Progenitor cell of endocrine pancreas (in vitro differentiated cells): ENCODE results near the gene ZNF407. TPM values are rescaled to one million over a fixed set of nuclear protein-coding genes. Genes with fewer than 3 reads are reported as not detected.

Source experiments
- DNase-seq: peaks from one replicate; pipeline ENCODE4 v3.0.0; 2021; ENCODE audit warnings: low spot score; ENCODE audit not compliant: unreplicated experiment
- H3K27ac Mint-ChIP-seq: 2 replicates; pipeline ENCODE4 v1.8.0; 2021; ENCODE audit warnings: mild to moderate bottlenecking, moderate library complexity, mixed read lengths
- H3K27me3 Mint-ChIP-seq: 2 replicates; pipeline ENCODE4 v1.8.0; 2021; ENCODE audit warnings: mixed read lengths
- H3K36me3 Mint-ChIP-seq: 2 replicates; pipeline ENCODE4 v1.8.0; 2022; ENCODE audit warnings: mixed read lengths; ENCODE audit not compliant: insufficient read depth
- H3K4me1 Mint-ChIP-seq: 2 replicates; pipeline ENCODE4 v1.8.0; 2021; ENCODE audit warnings: low read depth, mixed read lengths
- H3K4me3 Mint-ChIP-seq: 2 replicates; pipeline ENCODE4 v1.8.0; 2021; ENCODE audit warnings: low read depth, mild to moderate bottlenecking, moderate library complexity, mixed read lengths
- H3K9me3 Mint-ChIP-seq: 2 replicates; pipeline ENCODE4 v1.8.0; 2021; ENCODE audit warnings: low read depth, mixed read lengths
- total RNA-seq: library from RNA; stranded (reverse); gene quantifications from 2 replicates; pipeline ENCODE4 v1.2.1, GENCODE V29; 2021
- TF ChIP-seq, protein P1 (sequence below): fragments of 200-600 bp; sonication (generic); IDR thresholded peaks from one replicate; pipeline ENCODE4 v1.5.0; 2021; ENCODE audit warnings: antibody characterized with exemption, mild to moderate bottlenecking; ENCODE audit not compliant: unreplicated experiment

The ZNF407 gene
- total RNA-seq, 1 donor from 2014 or later, result 18.1 TPM

DNA sequence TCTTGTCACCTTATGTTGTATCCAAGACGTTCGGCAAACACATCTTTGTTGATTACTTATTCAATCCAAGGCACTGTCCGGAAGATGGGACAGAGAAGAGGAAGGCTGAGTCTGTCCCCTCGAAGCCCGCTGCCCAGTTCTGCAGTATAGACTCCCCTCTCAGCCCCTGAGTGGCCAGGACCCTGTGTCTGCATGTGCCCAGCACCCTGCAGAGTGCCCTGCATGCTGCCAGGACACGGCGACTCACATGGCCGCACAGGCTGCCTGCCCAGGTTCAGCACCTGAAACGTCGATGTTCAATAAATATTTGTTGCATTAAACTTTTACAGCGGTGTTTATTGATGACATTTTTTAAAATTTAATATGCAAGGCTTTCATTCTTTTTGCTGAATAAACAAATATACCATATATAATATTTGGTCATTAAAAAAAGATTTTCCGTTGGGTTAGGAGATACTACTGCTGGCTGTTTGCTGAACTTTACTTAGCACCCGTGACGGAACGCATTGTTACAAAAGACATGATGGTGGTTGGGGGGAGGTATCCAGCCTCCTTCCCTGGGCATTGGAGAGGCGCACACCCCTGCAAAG is 464.7 kb downstream of the ZNF407 start:
- TF ChIP-seq, protein P1, sequence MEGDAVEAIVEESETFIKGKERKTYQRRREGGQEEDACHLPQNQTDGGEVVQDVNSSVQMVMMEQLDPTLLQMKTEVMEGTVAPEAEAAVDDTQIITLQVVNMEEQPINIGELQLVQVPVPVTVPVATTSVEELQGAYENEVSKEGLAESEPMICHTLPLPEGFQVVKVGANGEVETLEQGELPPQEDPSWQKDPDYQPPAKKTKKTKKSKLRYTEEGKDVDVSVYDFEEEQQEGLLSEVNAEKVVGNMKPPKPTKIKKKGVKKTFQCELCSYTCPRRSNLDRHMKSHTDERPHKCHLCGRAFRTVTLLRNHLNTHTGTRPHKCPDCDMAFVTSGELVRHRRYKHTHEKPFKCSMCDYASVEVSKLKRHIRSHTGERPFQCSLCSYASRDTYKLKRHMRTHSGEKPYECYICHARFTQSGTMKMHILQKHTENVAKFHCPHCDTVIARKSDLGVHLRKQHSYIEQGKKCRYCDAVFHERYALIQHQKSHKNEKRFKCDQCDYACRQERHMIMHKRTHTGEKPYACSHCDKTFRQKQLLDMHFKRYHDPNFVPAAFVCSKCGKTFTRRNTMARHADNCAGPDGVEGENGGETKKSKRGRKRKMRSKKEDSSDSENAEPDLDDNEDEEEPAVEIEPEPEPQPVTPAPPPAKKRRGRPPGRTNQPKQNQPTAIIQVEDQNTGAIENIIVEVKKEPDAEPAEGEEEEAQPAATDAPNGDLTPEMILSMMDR, result no peak

DNA sequence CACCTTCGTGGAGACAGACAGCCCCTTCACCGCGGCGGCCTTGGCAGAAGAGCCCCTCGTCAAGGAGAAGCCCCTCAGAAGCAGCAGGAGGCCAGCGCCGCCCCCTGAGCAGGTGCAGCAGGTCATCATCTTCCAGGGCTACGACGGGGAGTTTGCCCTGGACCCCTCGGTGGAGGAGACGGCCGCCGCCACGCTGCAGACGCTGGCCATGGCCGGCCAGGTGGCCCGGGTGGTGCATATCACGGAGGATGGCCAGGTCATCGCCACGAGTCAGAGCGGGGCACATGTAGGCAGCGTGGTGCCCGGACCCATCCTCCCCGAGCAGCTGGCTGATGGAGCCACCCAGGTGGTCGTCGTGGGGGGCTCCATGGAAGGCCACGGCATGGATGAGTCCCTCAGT is 465.5 kb downstream of the ZNF407 start:
- TF ChIP-seq, protein P1, result no peak
- Mint-ChIP-seq H3K27me3 (no peaks in the 10 kb centered on the region), H3K36me3 (peaks cover 6% of the 10 kb centered on the region), H3K4me3 (no peak overlapping the region), H3K27ac (no peak overlapping the region), H3K9me3 (no peaks in the 10 kb centered on the region), H3K4me1 (no peaks in the 10 kb centered on the region)
- DNase-seq, result no peak

More for the DNA sequence above, 464.7 kb downstream of the ZNF407 start:
- Mint-ChIP-seq H3K9me3 (no peaks in the 10 kb centered on the region), H3K4me3 (no peak overlapping the region), H3K4me1 (no peaks in the 10 kb centered on the region), H3K27ac (no peak overlapping the region), H3K27me3 (no peaks in the 10 kb centered on the region), H3K36me3 (peaks cover 6% of the 10 kb centered on the region)
- DNase-seq, result no peak

DNA sequence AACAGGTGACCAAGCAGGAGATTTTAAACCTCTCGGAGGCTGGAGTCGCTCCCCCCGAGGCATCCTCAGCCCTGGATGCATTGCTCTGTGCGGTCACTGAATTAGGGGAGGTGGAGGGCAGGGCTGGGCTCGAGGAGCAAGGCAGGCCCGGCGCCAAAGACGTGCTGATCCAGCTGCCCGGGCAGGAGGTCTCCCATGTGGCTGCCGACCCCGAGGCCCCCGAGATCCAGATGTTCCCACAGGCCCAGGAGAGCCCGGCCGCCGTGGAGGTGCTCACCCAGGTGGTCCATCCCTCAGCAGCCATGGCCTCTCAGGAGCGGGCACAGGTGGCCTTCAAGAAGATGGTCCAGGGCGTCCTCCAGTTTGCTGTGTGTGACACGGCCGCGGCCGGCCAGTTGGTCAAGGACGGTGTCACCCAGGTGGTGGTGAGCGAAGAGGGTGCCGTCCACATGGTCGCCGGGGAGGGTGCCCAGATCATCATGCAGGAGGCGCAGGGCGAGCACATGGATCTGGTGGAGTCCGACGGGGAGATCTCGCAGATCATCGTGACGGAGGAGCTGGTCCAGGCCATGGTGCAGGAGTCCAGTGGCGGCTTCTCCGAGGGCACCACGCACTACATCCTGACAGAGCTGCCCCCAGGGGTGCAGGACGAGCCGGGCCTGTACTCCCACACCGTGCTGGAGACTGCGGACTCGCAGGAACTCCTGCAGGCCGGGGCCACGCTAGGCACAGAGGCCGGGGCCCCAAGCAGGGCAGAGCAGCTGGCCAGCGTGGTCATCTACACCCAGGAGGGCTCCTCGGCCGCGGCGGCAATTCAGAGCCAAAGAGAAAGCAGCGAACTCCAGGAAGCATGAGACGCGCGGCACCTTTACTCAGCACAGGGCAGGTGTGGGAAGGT is 466.2 kb downstream of the ZNF407 start:
- Mint-ChIP-seq H3K4me1 (no peaks in the 10 kb centered on the region), H3K27me3 (no peaks in the 10 kb centered on the region), H3K9me3 (no peaks in the 10 kb centered on the region), H3K27ac (no peak overlapping the region), H3K4me3 (no peak overlapping the region), H3K36me3 (peaks cover 6% of the 10 kb centered on the region)
- TF ChIP-seq, protein P1, result no peak
- no peak for DNase-seq

DNA sequence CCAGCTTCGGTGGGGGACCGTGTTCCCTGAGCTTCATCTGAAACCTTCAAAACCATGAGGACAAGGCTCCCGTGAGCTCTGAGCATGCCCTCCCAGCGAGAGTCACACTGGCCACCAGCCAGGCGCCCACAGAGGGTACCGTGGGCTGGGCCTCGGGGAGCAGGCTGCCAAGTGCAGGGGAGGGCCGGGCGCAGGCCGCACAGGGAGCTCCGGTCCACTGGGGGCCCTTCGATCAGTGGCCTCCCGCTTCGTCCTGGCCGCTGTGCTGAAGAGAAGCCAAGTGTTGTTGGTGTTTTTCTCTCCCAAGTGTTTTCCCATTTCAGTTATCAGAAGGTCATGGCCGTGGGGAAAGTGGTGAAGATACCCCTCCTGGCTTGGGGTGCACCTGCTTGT is 466.8 kb downstream of the ZNF407 start:
- Mint-ChIP-seq H3K4me3 (no peak overlapping the region), H3K36me3 (peaks cover 3% of the 10 kb centered on the region), H3K9me3 (no peaks in the 10 kb centered on the region), H3K27ac (no peak overlapping the region), H3K4me1 (no peaks in the 10 kb centered on the region), H3K27me3 (no peaks in the 10 kb centered on the region)
- no peak for DNase-seq
- TF ChIP-seq, protein P1, result no peak

DNA sequence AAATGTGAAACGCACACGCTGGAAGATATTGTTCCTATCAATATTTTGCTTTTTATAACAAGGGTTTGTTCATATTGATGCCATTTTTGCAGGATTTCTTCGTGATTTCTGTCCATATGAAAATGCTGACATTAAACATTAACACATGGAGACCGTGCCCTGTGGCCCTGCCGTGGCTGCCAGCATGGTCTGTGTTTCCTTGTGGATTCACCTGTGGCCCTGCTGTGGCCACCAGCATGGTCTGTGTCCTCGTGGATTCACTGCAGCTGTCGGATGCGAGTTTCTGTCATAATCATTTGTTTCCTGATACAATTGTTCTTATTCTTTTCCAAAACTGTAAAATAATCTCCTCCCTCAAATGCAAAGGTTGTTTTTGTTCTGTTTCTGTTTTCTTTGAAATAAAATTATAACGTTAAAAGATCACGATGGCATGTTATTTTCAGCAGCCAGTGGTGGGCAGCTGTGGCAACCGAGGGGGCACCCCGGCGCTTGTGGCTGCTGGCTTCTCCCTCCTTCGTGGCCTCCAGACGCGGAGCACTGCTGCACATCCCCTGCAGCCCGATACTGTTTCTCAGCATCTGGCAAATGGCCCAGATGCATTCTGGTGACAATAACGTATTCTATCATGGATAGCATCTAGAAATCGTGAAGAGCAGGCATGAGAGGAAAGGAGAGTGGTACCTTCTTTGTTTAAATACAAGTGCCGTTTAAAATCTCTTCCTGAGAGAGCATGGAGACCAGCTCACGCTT is 467.8 kb downstream of the ZNF407 start:
- TF ChIP-seq, protein P1, result no peak
- no peak for DNase-seq
- peaks cover 8% of the 10 kb centered on the region for H3K4me1 Mint-ChIP-seq
- peaks cover 3% of the 10 kb centered on the region for H3K36me3 Mint-ChIP-seq
- no peak overlapping the region for H3K4me3 Mint-ChIP-seq
- no peaks in the 10 kb centered on the region for H3K9me3 Mint-ChIP-seq
- no peak overlapping the region for H3K27ac Mint-ChIP-seq
- H3K27me3 Mint-ChIP-seq, result no peaks in the 10 kb centered on the region
